Hepatocyte (in vitro differentiated cells): ENCODE results near the gene REEP6. TPM values are rescaled to one million over a fixed set of nuclear protein-coding genes. Genes with fewer than 3 reads are reported as not detected.
"Not testable (repeated sequence)": the region's sequence is repeated elsewhere in the genome, so short reads cannot be mapped to it uniquely, and the experiment has no call there.

Source experiments
- DNase-seq: peaks from one replicate; pipeline ENCODE4 v3.0.0-alpha.2; 2016; ENCODE audit warnings: low spot score
- H2AFZ ChIP-seq: fragments of 200-600 bp; sonication (generic); 2 replicates; pipeline ENCODE4 v1.6.0; 2016; ENCODE audit warnings: antibody characterized with exemption, mild to moderate bottlenecking
- H3K27ac ChIP-seq: fragments of 200-600 bp; sonication (generic); 2 replicates; pipeline ENCODE4 v1.5.1; 2016; ENCODE audit warnings: mild to moderate bottlenecking
- H3K27me3 ChIP-seq: fragments of 200-600 bp; sonication (generic); 2 replicates; pipeline ENCODE4 v1.6.1; 2016
- H3K36me3 ChIP-seq: fragments of 200-600 bp; sonication (generic); replicated peaks from 2 replicates; pipeline ENCODE4 v1.5.1; 2016; ENCODE audit warnings: low read depth; ENCODE audit not compliant: insufficient read depth
- H3K4me1 ChIP-seq: fragments of 200-600 bp; sonication (generic); 2 replicates; pipeline ENCODE4 v1.5.1; 2016; ENCODE audit warnings: mild to moderate bottlenecking, moderate library complexity; ENCODE audit not compliant: insufficient read depth
- H3K4me2 ChIP-seq: fragments of 200-600 bp; sonication (generic); 2 replicates; pipeline ENCODE4 v1.6.0; 2016
- H3K4me3 ChIP-seq: fragments of 200-600 bp; sonication (generic); 2 replicates; pipeline ENCODE4 v1.5.1; 2016; ENCODE audit warnings: mild to moderate bottlenecking
- H3K79me2 ChIP-seq: fragments of 200-600 bp; sonication (generic); 2 replicates; pipeline ENCODE4 v1.6.0; 2017; ENCODE audit warnings: mild to moderate bottlenecking
- H3K9me2 ChIP-seq: fragments of 200-600 bp; sonication (generic); replicated peaks from 2 replicates; pipeline ENCODE4 v1.6.0; 2017; ENCODE audit warnings: mild to moderate bottlenecking; ENCODE audit not compliant: insufficient read depth
- H3K9me3 ChIP-seq: fragments of 200-600 bp; sonication (generic); 2 replicates; pipeline ENCODE4 v1.5.1; 2016; ENCODE audit warnings: low read depth, mild to moderate bottlenecking
- H4K20me1 ChIP-seq: fragments of 200-600 bp; sonication (generic); 2 replicates; pipeline ENCODE4 v1.6.0; 2016; ENCODE audit warnings: mild to moderate bottlenecking; ENCODE audit not compliant: insufficient read depth, poor library complexity, severe bottlenecking
- EZH2 ChIP-seq: fragments of 200-600 bp; sonication (generic); IDR thresholded peaks from 2 replicates; pipeline ENCODE4 v1.6.1; 2016; ENCODE audit warnings: antibody characterized with exemption, mild to moderate bottlenecking, borderline replicate concordance
- EZH2phosphoT487 ChIP-seq: fragments of 200-600 bp; sonication (generic); IDR thresholded peaks from one replicate; pipeline ENCODE4 v1.6.1; 2018; ENCODE audit warnings: antibody characterized with exemption, mild to moderate bottlenecking, low read depth, moderate library complexity; ENCODE audit not compliant: unreplicated experiment, severe bottlenecking
- WGBS: methylation state at CpG from one replicate; pipeline ENCODE4 v1.1.6; 2016; ENCODE audit warnings: low lambda C conversion rate; ENCODE audit errors: missing lambda C conversion rate; 5-methylcytosine and 5-hydroxymethylcytosine counted together
- polyA plus RNA-seq: library from polyadenylated mRNA; unstranded; fragments of >200 nt; fragmentation: Nextera tagmentation; extraction: Ambion mirVana; gene quantifications from 2 replicates; pipeline ENCODE4 v1.2.1, GENCODE V29; 2016
- total RNA-seq: library from RNA; depleted of rRNA; stranded (reverse); fragments of >200 nt; gene quantifications from 2 replicates; pipeline ENCODE4 v1.2.3, GENCODE V29; 2014
- TF ChIP-seq, protein P1 (sequence below): fragments of 200-600 bp; sonication (generic); IDR thresholded peaks from 2 replicates; pipeline ENCODE4 v1.5.1; 2016; ENCODE audit warnings: antibody characterized with exemption, mild to moderate bottlenecking; ENCODE audit not compliant: poor library complexity

Gene REEP6
- total and polyA plus RNA-seq, 2 experiments from 2014 or later: 88.9 to 218 TPM

DNA sequence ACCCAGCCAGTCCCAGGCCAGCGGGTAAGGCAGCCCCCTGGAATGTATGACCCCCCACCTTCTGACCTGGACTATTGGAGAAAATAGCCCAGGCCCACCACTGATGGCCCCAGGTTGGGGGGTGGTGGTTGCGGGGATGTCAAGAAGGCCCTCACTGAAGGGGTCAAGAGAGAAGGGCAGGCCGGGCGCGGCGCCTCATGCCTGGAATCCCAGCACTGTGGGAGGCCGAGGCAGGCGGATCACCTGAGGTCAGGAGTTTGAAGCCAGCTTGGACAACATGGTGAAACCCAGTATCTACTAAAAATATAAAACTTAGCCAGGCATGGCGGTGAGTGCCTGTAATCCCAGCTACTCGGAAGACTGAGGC, 23.3 kb downstream of the REEP6 start:
- TF ChIP-seq EZH2 (no peak), EZH2phosphoT487 (no peak)
- TF ChIP-seq, protein P1, sequence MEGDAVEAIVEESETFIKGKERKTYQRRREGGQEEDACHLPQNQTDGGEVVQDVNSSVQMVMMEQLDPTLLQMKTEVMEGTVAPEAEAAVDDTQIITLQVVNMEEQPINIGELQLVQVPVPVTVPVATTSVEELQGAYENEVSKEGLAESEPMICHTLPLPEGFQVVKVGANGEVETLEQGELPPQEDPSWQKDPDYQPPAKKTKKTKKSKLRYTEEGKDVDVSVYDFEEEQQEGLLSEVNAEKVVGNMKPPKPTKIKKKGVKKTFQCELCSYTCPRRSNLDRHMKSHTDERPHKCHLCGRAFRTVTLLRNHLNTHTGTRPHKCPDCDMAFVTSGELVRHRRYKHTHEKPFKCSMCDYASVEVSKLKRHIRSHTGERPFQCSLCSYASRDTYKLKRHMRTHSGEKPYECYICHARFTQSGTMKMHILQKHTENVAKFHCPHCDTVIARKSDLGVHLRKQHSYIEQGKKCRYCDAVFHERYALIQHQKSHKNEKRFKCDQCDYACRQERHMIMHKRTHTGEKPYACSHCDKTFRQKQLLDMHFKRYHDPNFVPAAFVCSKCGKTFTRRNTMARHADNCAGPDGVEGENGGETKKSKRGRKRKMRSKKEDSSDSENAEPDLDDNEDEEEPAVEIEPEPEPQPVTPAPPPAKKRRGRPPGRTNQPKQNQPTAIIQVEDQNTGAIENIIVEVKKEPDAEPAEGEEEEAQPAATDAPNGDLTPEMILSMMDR: no peak
- Histone ChIP-seq H2AFZ (no peak overlapping the region), H3K4me3 (no peak overlapping the region), H3K9me2 (no peaks in the 10 kb centered on the region), H3K36me3 (no peaks in the 10 kb centered on the region), H3K9me3 (no peaks in the 10 kb centered on the region), H3K27me3 (no peaks in the 10 kb centered on the region), H3K4me1 (peaks cover 35% of the 10 kb centered on the region), H3K79me2 (peaks cover 13% of the 10 kb centered on the region), H4K20me1 (no peaks in the 10 kb centered on the region), H3K4me2 (no peak overlapping the region), H3K27ac (no peak overlapping the region)
- no peak for DNase-seq
- WGBS: 82% methylated on average over 10 of the region's 10 CpGs

DNA sequence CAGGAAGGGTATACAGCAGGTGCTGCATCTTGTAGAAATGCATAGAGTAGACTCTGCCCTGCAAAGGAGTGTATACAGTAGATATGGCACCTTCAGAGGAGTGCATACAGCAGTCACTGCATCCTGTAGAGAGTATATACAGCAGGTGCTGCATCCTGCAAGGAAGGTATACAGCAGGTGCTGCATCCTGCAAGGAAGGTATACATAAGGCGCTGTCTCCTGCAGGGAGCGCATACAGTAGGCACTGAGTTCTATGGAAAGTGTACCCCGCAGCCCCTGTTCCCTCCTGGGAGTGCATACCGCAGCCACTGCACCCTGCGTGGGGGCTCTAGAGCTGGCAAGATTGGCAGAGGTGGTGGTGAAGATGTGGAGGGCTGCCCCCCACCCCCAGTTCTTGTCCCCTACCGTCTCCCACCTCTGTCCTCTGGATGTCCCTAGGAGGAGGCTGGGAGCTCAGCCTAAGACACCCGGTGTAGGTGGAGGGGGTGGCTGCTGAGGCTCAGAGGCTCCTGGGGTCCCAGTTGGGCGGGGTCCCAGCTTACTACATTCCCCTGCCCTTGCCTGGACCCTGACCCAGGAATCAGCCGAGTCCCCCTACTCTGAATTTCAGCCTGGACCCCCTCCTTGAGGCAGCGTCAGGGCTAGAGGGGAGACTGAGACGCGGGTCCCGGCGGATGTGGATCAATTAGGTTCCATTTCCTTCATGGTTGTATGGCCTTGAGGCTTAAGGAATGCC, 24.2 kb downstream of the REEP6 start:
- Histone ChIP-seq H3K27me3 (no peaks in the 10 kb centered on the region), H3K9me3 (no peaks in the 10 kb centered on the region), H2AFZ (no peak overlapping the region), H3K27ac (no peak overlapping the region), H3K36me3 (no peaks in the 10 kb centered on the region), H3K9me2 (no peaks in the 10 kb centered on the region), H3K4me2 (no peak overlapping the region), H4K20me1 (no peaks in the 10 kb centered on the region), H3K79me2 (peaks cover 13% of the 10 kb centered on the region), H3K4me3 (no peak overlapping the region), H3K4me1 (peaks cover 26% of the 10 kb centered on the region)
- 85% methylated on average over 14 of the region's 14 CpGs for WGBS
- no peak for TF ChIP-seq EZH2
- no peak for DNase-seq

DNA sequence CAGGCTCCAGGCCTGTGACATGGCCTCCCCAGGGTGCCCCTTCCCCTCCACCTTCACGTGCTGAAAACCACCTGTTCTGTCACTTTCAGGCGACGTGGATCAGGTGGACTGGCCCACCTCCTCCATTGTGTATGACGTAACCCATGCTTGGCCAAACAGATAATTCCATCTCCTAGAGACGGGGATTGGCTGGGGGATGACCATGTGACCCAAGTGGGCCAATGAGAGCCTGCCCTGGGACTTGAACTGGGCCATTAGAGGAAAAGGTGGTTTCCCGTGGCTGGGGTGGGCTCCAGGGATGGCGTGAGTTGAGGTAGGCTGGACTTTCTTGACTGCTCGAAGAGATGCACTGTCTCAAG, 25.4 kb downstream of the REEP6 start:
- Histone ChIP-seq H3K27me3 (no peaks in the 10 kb centered on the region), H3K9me3 (no peaks in the 10 kb centered on the region), H3K4me3 (no peak overlapping the region), H3K27ac (no peak overlapping the region), H2AFZ (no peak overlapping the region), H3K79me2 (peaks cover 13% of the 10 kb centered on the region), H3K4me1 (peaks cover 14% of the 10 kb centered on the region), H3K4me2 (no peak overlapping the region), H3K9me2 (no peaks in the 10 kb centered on the region), H4K20me1 (no peaks in the 10 kb centered on the region), H3K36me3 (no peaks in the 10 kb centered on the region)
- no peak for DNase-seq
- TF ChIP-seq EZH2phosphoT487 (no peak), EZH2 (no peak)
- TF ChIP-seq, protein P1: no peak
- 83% methylated on average over 8 of the region's 8 CpGs for WGBS

DNA sequence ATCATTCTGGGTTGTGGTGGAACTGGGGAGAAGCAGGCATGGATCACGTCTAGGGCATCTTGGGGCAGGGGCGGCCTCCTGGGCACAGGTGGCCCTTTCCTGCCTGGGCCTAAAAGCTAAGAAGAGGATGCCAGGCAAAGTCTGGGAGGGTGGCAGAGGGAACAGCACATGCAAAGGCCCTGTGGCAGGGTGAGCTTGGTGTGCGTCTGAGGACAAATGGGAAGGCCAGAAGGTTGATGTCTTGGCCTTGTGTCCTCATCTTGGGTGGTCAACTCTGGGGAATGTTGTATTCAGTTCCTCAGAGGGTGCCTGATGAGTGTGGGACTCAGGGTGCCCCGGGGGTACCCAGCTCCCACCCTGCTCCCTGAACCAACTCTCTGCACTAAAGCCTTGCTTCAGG, 27.5 kb downstream of the REEP6 start:
- no peak overlapping the region for H3K4me3 ChIP-seq

DNA sequence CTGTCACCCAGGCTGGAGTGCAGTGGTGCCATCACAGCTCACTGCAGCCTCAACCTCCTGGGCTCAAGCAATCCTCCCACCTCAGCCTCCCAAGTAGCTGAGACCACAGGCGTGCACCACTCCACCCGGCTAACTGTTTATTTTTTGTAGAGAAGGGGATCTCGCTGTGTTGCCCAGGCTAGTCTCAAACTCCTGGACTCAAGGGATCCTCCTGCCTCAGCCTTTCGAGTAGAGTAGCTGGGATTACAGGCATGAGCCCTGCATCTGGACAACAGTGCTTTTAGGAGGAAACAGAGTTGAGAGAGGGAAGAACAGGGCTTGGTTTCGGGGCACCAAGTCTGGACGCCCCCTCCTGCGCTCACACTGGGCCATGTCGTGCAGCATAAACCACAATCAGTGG, 28.8 kb downstream of the REEP6 start:
- 94% methylated on average over 8 of the region's 8 CpGs for WGBS
- not testable (repeated sequence) for H3K36me3 ChIP-seq, H3K9me3 ChIP-seq, H3K4me2 ChIP-seq, DNase-seq, H4K20me1 ChIP-seq, H3K9me2 ChIP-seq, H3K27ac ChIP-seq, H2AFZ ChIP-seq, H3K4me1 ChIP-seq, H3K79me2 ChIP-seq, H3K4me3 ChIP-seq
- H3K27me3 ChIP-seq: peaks cover 17% of the 10 kb centered on the region

More for the DNA sequence above, 27.5 kb downstream of the REEP6 start:
- H3K27me3 ChIP-seq: peaks cover 9% of the 10 kb centered on the region
- 85% methylated on average over 4 of the region's 4 CpGs for WGBS
- no peaks in the 10 kb centered on the region for H4K20me1 ChIP-seq
- H2AFZ ChIP-seq: no peak overlapping the region
- H3K9me2 ChIP-seq: no peaks in the 10 kb centered on the region
- H3K79me2 ChIP-seq: no peaks in the 10 kb centered on the region
- no peak overlapping the region for H3K4me2 ChIP-seq
- TF ChIP-seq, protein P1: no peak
- TF ChIP-seq EZH2phosphoT487 (no peak), EZH2 (no peak)
- no peaks in the 10 kb centered on the region for H3K36me3 ChIP-seq
- peaks cover 4% of the 10 kb centered on the region for H3K4me1 ChIP-seq
- DNase-seq: no peak
- no peaks in the 10 kb centered on the region for H3K9me3 ChIP-seq
- no peak overlapping the region for H3K27ac ChIP-seq
